HPDE6-E6E7 (cell line): ENCODE results near the gene EGLN1.

ENCODE experiments used
- DNase-seq: peaks from one replicate; pipeline ENCODE4 v3.0.0; 2011; ENCODE audit warnings: missing footprints; ENCODE audit errors: extremely low spot score

EGLN1 gene

DNA sequence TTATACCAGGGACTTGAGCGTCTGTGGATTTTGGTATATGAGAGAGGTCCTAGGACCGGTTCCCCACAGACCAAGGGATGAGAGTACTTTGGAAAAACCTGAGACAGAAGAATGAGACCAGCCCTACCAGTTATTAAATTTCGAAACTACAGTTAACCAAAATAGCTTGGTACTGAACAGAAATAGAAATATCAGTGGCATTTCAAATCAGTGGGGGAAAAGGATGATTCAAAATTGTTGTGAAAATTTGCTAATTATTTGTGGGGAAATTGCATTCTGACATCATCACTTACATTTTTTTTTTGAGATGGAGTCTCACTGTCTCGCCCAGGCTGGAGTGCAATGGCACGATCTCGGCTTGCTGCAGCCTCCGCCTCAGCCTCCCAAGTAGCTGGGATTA, 92.6 kb downstream of the EGLN1 start:
- no peak for DNase-seq

DNA sequence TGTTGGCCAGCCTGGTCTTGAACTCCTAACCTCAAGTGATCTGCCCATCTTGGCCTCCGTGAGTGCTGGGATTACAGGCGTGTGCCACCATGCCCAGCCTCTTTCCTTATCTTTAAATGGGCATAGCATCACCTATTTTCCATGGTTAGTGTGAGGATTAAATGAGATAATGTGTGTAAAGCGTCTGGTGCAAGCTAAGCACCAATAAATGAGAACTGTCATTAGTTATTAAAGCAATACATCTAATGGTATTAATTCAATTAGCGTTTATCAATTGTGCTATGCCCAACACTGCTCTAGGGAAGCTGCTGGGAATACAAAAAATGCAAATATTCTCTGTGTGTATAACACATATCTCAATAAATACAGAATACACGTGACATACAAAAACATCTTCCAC, 94.5 kb downstream of the EGLN1 start:
- no peak for DNase-seq

- no peak for DNase-seq
These were observed 95.8 kb downstream of the EGLN1 start for GRCh38 chr1:231326248-231326647.

DNA sequence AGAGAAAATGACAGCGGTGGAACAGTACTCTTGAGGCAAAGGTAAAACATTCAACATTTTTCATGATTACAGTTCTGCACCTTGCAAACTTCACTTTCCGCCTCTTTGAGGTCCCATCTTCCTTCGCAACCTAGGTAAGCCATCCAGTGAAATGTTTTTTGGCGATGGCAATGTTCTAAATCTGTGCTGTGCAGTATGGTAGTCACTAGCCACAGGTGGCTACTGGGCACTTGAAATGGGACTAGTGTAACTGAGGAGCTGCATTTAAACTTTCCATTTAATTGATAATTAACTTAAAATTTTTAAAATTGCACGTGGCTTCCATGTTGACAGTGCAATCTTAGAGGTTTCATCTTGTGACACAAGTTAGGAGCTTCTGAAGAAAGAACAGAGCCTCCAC, 97.4 kb downstream of the EGLN1 start:
- DNase-seq, result no peak

GRCh38 chr1:231322880-231323530, 99.1 kb downstream of the EGLN1 start:
- no peak for DNase-seq

GRCh38 chr1:231319080-231319479, 103.0 kb downstream of the EGLN1 start:
- DNase-seq, result no peak

GRCh38 chr1:231318568-231318967, 103.5 kb downstream of the EGLN1 start:
- no peak for DNase-seq

GRCh38 chr1:231318015-231318355, 104.1 kb downstream of the EGLN1 start:
- DNase-seq, result no peak

GRCh38 chr1:231317306-231318014, 104.6 kb downstream of the EGLN1 start:
- DNase-seq, result no peak

- no peak for DNase-seq
These were observed 106.2 kb downstream of the EGLN1 start for GRCh38 chr1:231315887-231316286.
